Neuronal stem cell (in vitro differentiated cells): ENCODE data around the gene PARP12.

ENCODE experiments used
- DNase-seq: peaks from one replicate; pipeline ENCODE4 v3.0.0-alpha.2; 2013; ENCODE audit warnings: low spot score
- H2AFZ ChIP-seq: one replicate; pipeline ENCODE4 v1.6.1; 2013; ENCODE audit warnings: mild to moderate bottlenecking, low read length, inconsistent platforms
- H2AK5ac ChIP-seq: 2 replicates; pipeline ENCODE4 v1.6.1; 2013; ENCODE audit warnings: low read depth, mild to moderate bottlenecking, inconsistent platforms, low read length, moderate library complexity, mixed read lengths
- H2BK120ac ChIP-seq: 2 replicates; pipeline ENCODE4 v1.6.1; 2013; ENCODE audit warnings: low read depth, mild to moderate bottlenecking, inconsistent platforms, low read length, moderate library complexity, mixed read lengths
- H2BK12ac ChIP-seq: one replicate; pipeline ENCODE4 v1.6.1; 2013; ENCODE audit warnings: low read length, inconsistent platforms
- H2BK15ac ChIP-seq: 2 replicates; pipeline ENCODE4 v1.6.1; 2013; ENCODE audit warnings: mild to moderate bottlenecking, low read length, inconsistent platforms, mixed read lengths
- H2BK5ac ChIP-seq: one replicate; pipeline ENCODE4 v1.6.1; 2013; ENCODE audit warnings: inconsistent platforms, mild to moderate bottlenecking, low read length, moderate library complexity
- H3K14ac ChIP-seq: one replicate; pipeline ENCODE4 v1.6.1; 2013; ENCODE audit warnings: low read length, inconsistent platforms
- H3K18ac ChIP-seq: 2 replicates; pipeline ENCODE4 v1.6.1; 2013; ENCODE audit warnings: low read length, inconsistent platforms
- H3K23ac ChIP-seq: 2 replicates; pipeline ENCODE4 v1.6.1; 2013; ENCODE audit warnings: low read depth, mild to moderate bottlenecking, mixed read lengths, low read length, inconsistent platforms; ENCODE audit not compliant: poor library complexity
- H3K27ac ChIP-seq: replicated peaks from 3 replicates; pipeline ENCODE4 v1.5.1; 2013; ENCODE audit warnings: low read length, inconsistent platforms
- H3K27me3 ChIP-seq, 3 experiments: 2 replicates each; pipeline ENCODE4 v1.6.1; 2013; ENCODE audit warnings: low read length in 3 of 3, mild to moderate bottlenecking in 2 of 3, inconsistent platforms in 1 of 3, low read depth in 1 of 3, mixed read lengths in 1 of 3, moderate library complexity in 1 of 3; ENCODE audit not compliant: control insufficient read depth in 3 of 3, insufficient read depth in 3 of 3
- H3K36me3 ChIP-seq, 2 donors: replicated peaks in 1 of 2; 2 replicates each; pipeline ENCODE4 v1.6.1; 2013; ENCODE audit warnings: low read length in 2 of 2; ENCODE audit not compliant: control insufficient read depth in 2 of 2, insufficient read depth in 2 of 2
- H3K4ac ChIP-seq: 2 replicates; pipeline ENCODE4 v1.6.1; 2013; ENCODE audit warnings: inconsistent platforms, mild to moderate bottlenecking, low read length, moderate library complexity
- H3K4me1 ChIP-seq, 2 donors: 1 replicate in 1 of 2; 2 replicates in 1 of 2; pipeline ENCODE4 v1.6.1; 2013; ENCODE audit warnings: low read length in 2 of 2, low read depth in 1 of 2; ENCODE audit not compliant: control insufficient read depth in 2 of 2, insufficient read depth in 1 of 2
- H3K4me2 ChIP-seq: one replicate; pipeline ENCODE4 v1.6.1; 2013; ENCODE audit warnings: mild to moderate bottlenecking, low read length, inconsistent platforms; ENCODE audit not compliant: insufficient read depth, poor library complexity, severe bottlenecking
- H3K4me3 ChIP-seq, 2 donors: 2 replicates each; pipeline ENCODE4 v1.5.1; 2013; ENCODE audit warnings: low read length in 2 of 2, mild to moderate bottlenecking in 2 of 2, inconsistent platforms in 1 of 2, moderate library complexity in 1 of 2
- H3K79me1 ChIP-seq: one replicate; pipeline ENCODE4 v1.6.1; 2013; ENCODE audit warnings: low read depth, mild to moderate bottlenecking, inconsistent platforms, low read length, moderate library complexity
- H3K9ac ChIP-seq: one replicate; pipeline ENCODE4 v1.6.1; 2013; ENCODE audit warnings: mild to moderate bottlenecking, low read depth, low read length, inconsistent platforms; ENCODE audit not compliant: poor library complexity
- H3K9me3 ChIP-seq, 2 donors: replicated peaks in 1 of 2; 2 replicates each; pipeline versions ENCODE3 to v1.6.1; 2013; ENCODE audit warnings: low read length in 2 of 2, mild to moderate bottlenecking in 2 of 2, inconsistent platforms in 1 of 2, low read depth in 1 of 2, mixed read lengths in 1 of 2, moderate library complexity in 1 of 2; ENCODE audit not compliant: control insufficient read depth in 2 of 2, insufficient read depth in 1 of 2
- H4K8ac ChIP-seq: one replicate; pipeline ENCODE4 v1.6.1; 2013; ENCODE audit warnings: low read depth, mild to moderate bottlenecking, inconsistent platforms, low read length, moderate library complexity
- H4K91ac ChIP-seq: one replicate; pipeline ENCODE4 v1.6.1; 2013; ENCODE audit warnings: low read length, low read depth, mild to moderate bottlenecking, inconsistent platforms; ENCODE audit not compliant: poor library complexity
- WGBS, 2 donors: extraction: QIAGEN DNeasy Blood & Tissue Kit; methylation state at CpG; one replicate each; pipeline ENCODE4 v1.1.7; 2013; ENCODE audit warnings: missing lambda C conversion rate in 2 of 2, mixed read lengths in 1 of 2; ENCODE audit not compliant: insufficient read length in 2 of 2, insufficient replicate concordance in 1 of 2; ENCODE audit errors: extremely low coverage in 2 of 2; 5-methylcytosine and 5-hydroxymethylcytosine counted together

PARP12 gene

GRCh38 chr7:140068033-140068432 is 5.3 kb upstream of the PARP12 start:
- Histone ChIP-seq H3K23ac (no peak overlapping the region), H3K4ac (no peak overlapping the region), H3K4me3 (no peak overlapping the region), H3K79me1 (no peaks in the 10 kb centered on the region), H3K4me1 (no peaks in the 10 kb centered on the region), H2AK5ac (no peak overlapping the region), H2BK12ac (no peak overlapping the region), H3K4me2 (no peak overlapping the region), H3K27me3 (peaks cover 4 to 10% (median 10%) of the 10 kb centered on the region in 3 experiments), H3K36me3 (no peaks in the 10 kb centered on the region), H4K8ac (no peak overlapping the region), H2BK120ac (no peak overlapping the region), H3K18ac (no peak overlapping the region), H3K14ac (no peak overlapping the region), H3K27ac (no peak overlapping the region), H2BK5ac (no peak overlapping the region), H2BK15ac (no peak overlapping the region), H3K9ac (no peak overlapping the region), H4K91ac (no peak overlapping the region), H3K9me3 (peaks cover 3 to 19% of the 10 kb centered on the region in 2 donors), H2AFZ (no peak overlapping the region)
- no CpG with 5 or more reads among the region's 2 CpGs for WGBS, 2 donors
- DNase-seq, result no peak

GRCh38 chr7:140067052-140067451 is 4.3 kb upstream of the PARP12 start:
- H2BK5ac ChIP-seq, result no peak overlapping the region
- no peak overlapping the region for H3K4me3 ChIP-seq
- H2BK15ac ChIP-seq, result no peak overlapping the region
- peaks cover 12 to 19% (median 19%) of the 10 kb centered on the region in 3 experiments for H3K27me3 ChIP-seq
- H3K79me1 ChIP-seq, result no peaks in the 10 kb centered on the region
- H2BK120ac ChIP-seq, result no peak overlapping the region
- H3K9ac ChIP-seq, result no peak overlapping the region
- H4K8ac ChIP-seq, result no peak overlapping the region
- no peaks in the 10 kb centered on the region for H3K36me3 ChIP-seq
- no peak overlapping the region for H2AK5ac ChIP-seq
- H3K4me2 ChIP-seq, result no peak overlapping the region
- no peaks in the 10 kb centered on the region for H3K4me1 ChIP-seq
- H3K18ac ChIP-seq, result no peak overlapping the region
- peaks cover 3 to 19% of the 10 kb centered on the region in 2 donors for H3K9me3 ChIP-seq
- no peak overlapping the region for H3K27ac ChIP-seq
- no peak overlapping the region for H2AFZ ChIP-seq
- no peak overlapping the region for H3K14ac ChIP-seq
- no peak overlapping the region for H3K23ac ChIP-seq
- no peak overlapping the region for H4K91ac ChIP-seq
- no peak overlapping the region for H2BK12ac ChIP-seq
- DNase-seq, result no peak
- H3K4ac ChIP-seq, result no peak overlapping the region
- no CpG with 5 or more reads among the region's 2 CpGs for WGBS, 2 donors

DNA sequence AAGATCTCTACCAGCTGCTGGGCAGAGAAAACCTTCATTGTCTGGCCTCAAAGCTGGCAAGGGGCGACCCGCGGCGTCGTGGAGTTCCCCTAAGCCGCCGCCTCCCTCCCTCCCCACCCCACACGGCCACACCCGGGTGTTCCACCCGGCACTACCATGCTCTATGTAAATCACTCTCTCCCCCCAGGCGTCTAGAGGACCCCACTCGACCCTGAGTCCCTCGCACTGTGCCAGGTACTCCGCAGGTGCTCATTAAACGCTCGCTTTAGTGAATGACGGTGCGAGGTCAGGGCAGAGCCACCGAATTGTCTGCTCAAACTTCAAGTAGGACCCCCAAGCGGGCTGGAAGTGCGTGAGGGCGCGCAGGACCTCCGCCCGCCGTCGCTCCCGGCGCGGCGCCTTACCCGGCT is 628 bp downstream of the PARP12 start:
- no CpG with 5 or more reads among the region's 32 CpGs for WGBS, 2 donors
- no peak overlapping the region for H3K27ac ChIP-seq
- H2AK5ac ChIP-seq, result no peak overlapping the region
- H3K9ac ChIP-seq, result no peak overlapping the region
- H3K36me3 ChIP-seq, result no peaks in the 10 kb centered on the region
- H2BK15ac ChIP-seq, result no peak overlapping the region
- peaks cover 14 to 35% (median 31%) of the 10 kb centered on the region in 3 experiments for H3K27me3 ChIP-seq
- no peak overlapping the region for H4K91ac ChIP-seq
- H3K23ac ChIP-seq, result peak overlapping the region; percentile 78
- DNase-seq, result no peak
- no peak overlapping the region for H2BK5ac ChIP-seq
- H3K4me2 ChIP-seq, result peak overlapping the region; percentile 96
- no peak overlapping the region for H3K14ac ChIP-seq
- no peak overlapping the region for H3K4ac ChIP-seq
- H4K8ac ChIP-seq, result no peak overlapping the region
- H3K4me3 ChIP-seq, result peak overlapping the region; percentile 41 to 78
- peak overlapping the region; percentile 94 for H2AFZ ChIP-seq
- peaks cover 5 to 15% of the 10 kb centered on the region in 2 donors for H3K9me3 ChIP-seq
- H2BK12ac ChIP-seq, result no peak overlapping the region
- peak overlapping the region; percentile 67 for H3K18ac ChIP-seq
- H2BK120ac ChIP-seq, result no peak overlapping the region
- no peaks in the 10 kb centered on the region for H3K79me1 ChIP-seq
- H3K4me1 ChIP-seq, result no peaks in the 10 kb centered on the region

- Histone ChIP-seq H3K23ac (no peak overlapping the region), H3K4me1 (no peaks in the 10 kb centered on the region), H3K4me3 (peak overlapping the region in 1 of 2 donors; percentile 38), H3K27me3 (peaks cover 14 to 35% (median 31%) of the 10 kb centered on the region in 3 experiments), H2AK5ac (no peak overlapping the region), H4K91ac (no peak overlapping the region), H3K36me3 (no peaks in the 10 kb centered on the region), H3K9me3 (peaks cover 5 to 10% of the 10 kb centered on the region in 2 donors), H3K27ac (no peak overlapping the region), H3K18ac (no peak overlapping the region), H3K14ac (no peak overlapping the region), H2BK5ac (no peak overlapping the region), H3K79me1 (no peaks in the 10 kb centered on the region), H2BK120ac (no peak overlapping the region), H2BK15ac (no peak overlapping the region), H3K4me2 (no peak overlapping the region), H4K8ac (no peak overlapping the region), H2AFZ (no peak overlapping the region), H2BK12ac (no peak overlapping the region), H3K4ac (no peak overlapping the region), H3K9ac (no peak overlapping the region)
- WGBS, 2 donors, result no CpG with 5 or more reads among the region's 2 CpGs
- no peak for DNase-seq
Observed at GRCh38 chr7:140061607-140061930, 1.2 kb downstream of the PARP12 start.
